LoVo (cell line): Measurements from ENCODE around the gene IPMK.

Source experiments
- DNase-seq: peaks from one replicate; pipeline ENCODE4 v3.0.0-alpha.2; 2016; ENCODE audit warnings: low spot score

The IPMK gene

GRCh38 chr10:58267713-58268453, at the start of gene IPMK:
IPMK (minus strand) TSS chr10:58267894; CDS start chr10:58267611, 283 bp downstream.
- DNase-seq, result peak; percentile 91

GRCh38 chr10:58316874-58317273, 49.2 kb upstream of the IPMK start:
- no peak for DNase-seq

- DNase-seq, result no peak
Measured at GRCh38 chr10:58311026-58311425, 43.3 kb upstream of the IPMK start.

- no peak for DNase-seq
Measured at GRCh38 chr10:58307676-58308075, 40.0 kb upstream of the IPMK start.

- no peak for DNase-seq
Measured at GRCh38 chr10:58305821-58306220, 38.1 kb upstream of the IPMK start.

- no peak for DNase-seq
Measured at GRCh38 chr10:58304099-58304633, 36.5 kb upstream of the IPMK start.

- no peak for DNase-seq
Measured at GRCh38 chr10:58302254-58302653, 34.6 kb upstream of the IPMK start.

GRCh38 chr10:58300676-58301075, 33.0 kb upstream of the IPMK start:
- DNase-seq, result no peak

- DNase-seq, result peak; percentile 63
Measured at GRCh38 chr10:58299580-58299979, 31.9 kb upstream of the IPMK start.

- no peak for DNase-seq
Measured at GRCh38 chr10:58293989-58294388, 26.3 kb upstream of the IPMK start.

- peak; percentile 60 for DNase-seq
Measured at GRCh38 chr10:58291538-58292174, 24.0 kb upstream of the IPMK start.

- DNase-seq, result no peak
Measured at GRCh38 chr10:58282615-58283014, 14.9 kb upstream of the IPMK start.

GRCh38 chr10:58281092-58281752, 13.5 kb upstream of the IPMK start:
- no peak for DNase-seq

- DNase-seq, result no peak
Measured at GRCh38 chr10:58280477-58280876, 12.8 kb upstream of the IPMK start.

- no peak for DNase-seq
Measured at GRCh38 chr10:58278962-58279307, 11.2 kb upstream of the IPMK start.

- no peak for DNase-seq
Measured at GRCh38 chr10:58278274-58278961, 10.7 kb upstream of the IPMK start.

GRCh38 chr10:58275908-58276307, 8.2 kb upstream of the IPMK start:
- no peak for DNase-seq

GRCh38 chr10:58275261-58275660, 7.6 kb upstream of the IPMK start:
- DNase-seq, result no peak

GRCh38 chr10:58269782-58270290, 2.1 kb upstream of the IPMK start:
- DNase-seq, result no peak

- peak; percentile 98 for DNase-seq
Measured at GRCh38 chr10:58268946-58269781, 1.5 kb upstream of the IPMK start, which contains the start of gene CISD1. CISD1 (plus strand) TSS chr10:58269162; CDS start chr10:58269274, 112 bp downstream.

GRCh38 chr10:58268454-58268945, 806 bp upstream of the IPMK start:
- DNase-seq, result no peak
